IMR-90 (cell line): ENCODE results near the gene TEPSIN. TPM values are rescaled to one million over a fixed set of nuclear protein-coding genes. Genes with fewer than 3 reads are reported as not detected.

Experiments used
- ATAC-seq: fragments of 200-7000 bp; cut with Tn5 transposase; 2 replicates; pipeline ENCODE4 v1.9.1; 2020; ENCODE audit warnings: low read depth, mild to moderate bottlenecking, moderate library complexity
- BruUV-seq: library from RNA; stranded (reverse); fragments of 400-500 nt; replicated peaks from 2 replicates; lab custom pipeline; 2021; lab: Mats Ljungman, UMichigan
- CTCF ChIA-PET: fragments of 300-600 bp; formaldehyde crosslinking; extraction: SDS; loops from one replicate; lab custom pipeline; 2021; ENCODE audit warnings: antibody characterized with exemption; lab: Yijun Ruan, JAX
- POLR2A ChIA-PET: fragments of 300-600 bp; sonication (Branson Sonifier 250); formaldehyde crosslinking; loops from one replicate; lab custom pipeline; 2022; ENCODE audit warnings: antibody characterized with exemption; ENCODE audit not compliant: unreplicated experiment; lab: Charles Lee
- DNase-seq: peaks from one replicate; pipeline ENCODE4 v3.0.0; 2013
- H2AFZ ChIP-seq: replicated peaks from 2 replicates; pipeline ENCODE3; 2013; ENCODE audit warnings: low read length, mild to moderate bottlenecking; ENCODE audit not compliant: poor library complexity
- H2AK5ac ChIP-seq: 2 replicates; pipeline ENCODE4 v1.6.1; 2013; ENCODE audit warnings: low read depth, low read length, inconsistent platforms
- H2AK9ac ChIP-seq: replicated peaks from 2 replicates; pipeline ENCODE3; 2013; ENCODE audit warnings: mild to moderate bottlenecking, low read depth, low read length, moderate library complexity; ENCODE audit not compliant: poor library complexity
- H2BK120ac ChIP-seq: 2 replicates; pipeline ENCODE4 v1.6.1; 2013; ENCODE audit warnings: low read depth, low read length, inconsistent platforms
- H2BK15ac ChIP-seq: 3 replicates; pipeline ENCODE4 v1.6.1; 2013; ENCODE audit warnings: low read depth, low read length, inconsistent platforms
- H2BK20ac ChIP-seq: 2 replicates; pipeline ENCODE4 v1.6.1; 2013; ENCODE audit warnings: low read depth, mild to moderate bottlenecking, inconsistent platforms, low read length, moderate library complexity
- H2BK5ac ChIP-seq: 2 replicates; pipeline ENCODE4 v1.6.1; 2013; ENCODE audit warnings: mild to moderate bottlenecking, low read depth, low read length, inconsistent platforms; ENCODE audit not compliant: poor library complexity, severe bottlenecking
- H3K14ac ChIP-seq: replicated peaks from 2 replicates; pipeline ENCODE4 v1.6.1; 2013; ENCODE audit warnings: low read depth, low read length, inconsistent platforms
- H3K18ac ChIP-seq: 2 replicates; pipeline ENCODE4 v1.6.1; 2013; ENCODE audit warnings: low read depth, low read length, control low read depth
- H3K23ac ChIP-seq: 2 replicates; pipeline ENCODE4 v1.6.1; 2013; ENCODE audit warnings: low read depth, low read length, inconsistent platforms
- H3K27ac ChIP-seq: 2 replicates; pipeline ENCODE4 v1.5.1; 2013; ENCODE audit warnings: mild to moderate bottlenecking, control low read depth, low read length; ENCODE audit not compliant: insufficient read depth
- H3K27me3 ChIP-seq: 2 replicates; pipeline ENCODE4 v1.6.1; 2013; ENCODE audit warnings: low read length; ENCODE audit not compliant: control insufficient read depth, insufficient read depth
- H3K36me3 ChIP-seq: 2 replicates; pipeline ENCODE4 v1.6.1; 2013; ENCODE audit warnings: low read length, mixed read lengths; ENCODE audit not compliant: control insufficient read depth, insufficient read depth
- H3K4ac ChIP-seq: 2 replicates; pipeline ENCODE4 v1.6.1; 2013; ENCODE audit warnings: low read depth, low read length, inconsistent platforms
- H3K4me1 ChIP-seq: 2 replicates; pipeline ENCODE4 v1.6.1; 2013; ENCODE audit warnings: low read length, mixed read lengths; ENCODE audit not compliant: control insufficient read depth, insufficient read depth
- H3K4me2 ChIP-seq: 2 replicates; pipeline ENCODE4 v1.6.1; 2013; ENCODE audit warnings: low read depth, mild to moderate bottlenecking, control low read depth, low read length, moderate library complexity
- H3K4me3 ChIP-seq: 2 replicates; pipeline ENCODE4 v1.5.1; 2013; ENCODE audit warnings: low read depth, mild to moderate bottlenecking, control low read depth, low read length, moderate library complexity; ENCODE audit not compliant: insufficient read depth
- H3K56ac ChIP-seq: 2 replicates; pipeline ENCODE4 v1.6.1; 2013; ENCODE audit warnings: low read length, inconsistent platforms; ENCODE audit not compliant: insufficient read depth; ENCODE audit errors: extremely low read depth
- H3K79me1 ChIP-seq, 2 experiments: 2 replicates each; pipeline ENCODE4 v1.6.1; 2013; ENCODE audit warnings: low read length in 2 of 2, inconsistent platforms in 1 of 2, low read depth in 1 of 2
- H3K9ac ChIP-seq: 2 replicates; pipeline ENCODE4 v1.6.1; 2013; ENCODE audit warnings: low read depth, low read length, control low read depth
- H3K9me1 ChIP-seq: 2 replicates; pipeline ENCODE4 v1.6.1; 2013; ENCODE audit warnings: low read length, inconsistent platforms; ENCODE audit not compliant: insufficient read depth
- H3K9me3 ChIP-seq: 2 replicates; pipeline ENCODE4 v1.6.1; 2013; ENCODE audit warnings: low read length; ENCODE audit not compliant: control insufficient read depth, insufficient read depth
- H4K20me1 ChIP-seq: 2 replicates; pipeline ENCODE4 v1.6.1; 2013; ENCODE audit warnings: low read length, inconsistent platforms; ENCODE audit not compliant: insufficient read depth
- H4K5ac ChIP-seq: 2 replicates; pipeline ENCODE4 v1.6.1; 2013; ENCODE audit warnings: mild to moderate bottlenecking, low read depth, low read length, control low read depth
- H4K8ac ChIP-seq, 2 experiments: 2 replicates each; pipeline ENCODE4 v1.6.1; 2013; ENCODE audit warnings: low read depth in 2 of 2, low read length in 2 of 2, control low read depth in 1 of 2, inconsistent platforms in 1 of 2
- H4K91ac ChIP-seq: 2 replicates; pipeline ENCODE4 v1.6.1; 2013; ENCODE audit warnings: low read depth, low read length, inconsistent platforms; ENCODE audit not compliant: insufficient read depth
- BHLHE40 ChIP-seq: fragments of 150-350 bp; IDR thresholded peaks from 2 replicates; pipeline ENCODE4 v1.6.1; 2016; ENCODE audit warnings: mild to moderate bottlenecking, low read depth, low read length
- CEBPB ChIP-seq: IDR thresholded peaks from 2 replicates; pipeline ENCODE4 v1.6.1; 2012; ENCODE audit warnings: low read depth, low read length, improper control_type of control experiment
- FOS ChIP-seq: fragments of 150-350 bp; IDR thresholded peaks from 2 replicates; pipeline ENCODE4 v1.6.1; 2016; ENCODE audit warnings: low read depth, low read length
- MAFK ChIP-seq: IDR thresholded peaks from 2 replicates; pipeline ENCODE4 v1.6.1; 2012; ENCODE audit warnings: low read depth, low read length, improper control_type of control experiment
- MAZ ChIP-seq: IDR thresholded peaks from 2 replicates; pipeline ENCODE4 v1.6.1; 2012; ENCODE audit warnings: low read depth, mild to moderate bottlenecking, low read length, improper control_type of control experiment, moderate library complexity, borderline replicate concordance
- NFE2L2 ChIP-seq: fragments of 150-350 bp; IDR thresholded peaks from 2 replicates; pipeline ENCODE4 v1.6.1; 2016; ENCODE audit warnings: low read depth, mild to moderate bottlenecking, low read length
- RCOR1 ChIP-seq: IDR thresholded peaks from 2 replicates; pipeline ENCODE4 v1.6.1; 2012; ENCODE audit warnings: mild to moderate bottlenecking, low read length, improper control_type of control experiment; ENCODE audit not compliant: insufficient replicate concordance
- RFX5 ChIP-seq: IDR thresholded peaks from 2 replicates; pipeline ENCODE4 v1.8.0; 2012; ENCODE audit warnings: low read depth, mild to moderate bottlenecking, low read length, moderate library complexity
- SMC3 ChIP-seq: fragments of 150-350 bp; IDR thresholded peaks from 2 replicates; pipeline ENCODE4 v1.6.1; 2016; ENCODE audit warnings: low read depth, mild to moderate bottlenecking, antibody characterized with exemption, low read length, moderate library complexity
- WGBS, 2 experiments: methylation state at CpG; one replicate each; pipeline versions ENCODE4 v1.1.5 to v1.1.7; 2013; ENCODE audit warnings: missing lambda C conversion rate in 2 of 2; ENCODE audit not compliant: insufficient read length in 1 of 2; ENCODE audit errors: extremely low coverage in 2 of 2; 5-methylcytosine and 5-hydroxymethylcytosine counted together
- dilution Hi-C: fragments of 300-500 bp; cut with HindIII; formaldehyde crosslinking; loops from one replicate; pipeline ENCODE4 v1.14.3; 2018; ENCODE audit warnings: low sequenced_read_pairs; ENCODE audit not compliant: unreplicated experiment
- in situ Hi-C: fragments of 300-500 bp; cut with MboI; formaldehyde crosslinking; loops from 3 replicates; pipeline ENCODE4 v1.14.3; 2019; ENCODE audit warnings: low sequenced_read_pairs, inconsistent platforms, mixed read lengths
- intact Hi-C: fragments of 100-400 bp; cut with micrococcal nuclease; formaldehyde crosslinking; loops from 2 replicates; pipeline ENCODE4 v1.10.0; 2022
- polyA plus RNA-seq, 3 experiments: library from polyadenylated mRNA; depleted of rRNA; stranded (reverse); fragments of >200 nt; gene quantifications; 2 replicates each; pipeline ENCODE4 v1.2.3, GENCODE V29; 2012; ENCODE audit warnings: low replicate concordance in 1 of 3
- total RNA-seq: library from RNA; depleted of rRNA; stranded (reverse); fragments of >200 nt; gene quantifications from 2 replicates; pipeline ENCODE4 v1.2.3, GENCODE V29; 2012
- TF ChIP-seq, protein P1 (sequence below): fragments of 150-350 bp; IDR thresholded peaks from 2 replicates; pipeline ENCODE4 v1.6.1; 2017; ENCODE audit warnings: mild to moderate bottlenecking, antibody characterized with exemption, low read length, low read depth
- TF ChIP-seq, protein P2 (sequence below): conservative IDR thresholded peaks from 2 replicates; pipeline ENCODE4 v1.5.1; 2012; ENCODE audit warnings: mild to moderate bottlenecking, low read depth, low read length, improper control_type of control experiment
- TF ChIP-seq, protein P3 (sequence below): fragments of 150-350 bp; IDR thresholded peaks from 2 replicates; pipeline ENCODE4 v1.6.1; 2016; ENCODE audit warnings: low read depth, mild to moderate bottlenecking, low read length, moderate library complexity, borderline replicate concordance

The TEPSIN gene
- total and polyA plus RNA-seq, 2 of the 4 experiments (the other 2 are of a cell fraction) = 3.2 to 28.1 TPM

DNA sequence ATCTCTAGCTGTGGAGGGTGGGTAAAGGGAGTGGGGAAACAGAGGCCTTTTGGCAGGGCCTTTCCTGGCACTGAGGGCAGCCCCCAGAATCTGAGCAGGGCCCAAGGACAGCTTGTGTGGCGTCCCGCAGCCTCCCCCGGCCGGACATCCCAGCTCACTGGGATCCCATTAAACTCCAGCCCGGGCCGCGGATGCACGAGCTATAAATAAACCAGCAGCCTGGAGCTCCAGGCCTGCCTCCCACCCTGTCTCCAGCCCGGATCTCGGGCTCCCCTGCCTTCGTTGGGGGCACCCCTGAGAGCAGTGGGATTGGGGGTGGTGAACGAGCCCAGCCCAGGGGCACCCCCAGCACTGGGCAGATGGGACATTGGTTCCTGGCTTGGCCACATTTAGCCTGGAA lies 59.0 kb downstream of the TEPSIN start (continued):
- TF ChIP-seq, protein P1, sequence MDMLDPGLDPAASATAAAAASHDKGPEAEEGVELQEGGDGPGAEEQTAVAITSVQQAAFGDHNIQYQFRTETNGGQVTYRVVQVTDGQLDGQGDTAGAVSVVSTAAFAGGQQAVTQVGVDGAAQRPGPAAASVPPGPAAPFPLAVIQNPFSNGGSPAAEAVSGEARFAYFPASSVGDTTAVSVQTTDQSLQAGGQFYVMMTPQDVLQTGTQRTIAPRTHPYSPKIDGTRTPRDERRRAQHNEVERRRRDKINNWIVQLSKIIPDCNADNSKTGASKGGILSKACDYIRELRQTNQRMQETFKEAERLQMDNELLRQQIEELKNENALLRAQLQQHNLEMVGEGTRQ = no peak
- TF ChIP-seq BHLHE40 (no peak), NFE2L2 (no peak), RFX5 (no peak), MAZ (no peak)

DNA sequence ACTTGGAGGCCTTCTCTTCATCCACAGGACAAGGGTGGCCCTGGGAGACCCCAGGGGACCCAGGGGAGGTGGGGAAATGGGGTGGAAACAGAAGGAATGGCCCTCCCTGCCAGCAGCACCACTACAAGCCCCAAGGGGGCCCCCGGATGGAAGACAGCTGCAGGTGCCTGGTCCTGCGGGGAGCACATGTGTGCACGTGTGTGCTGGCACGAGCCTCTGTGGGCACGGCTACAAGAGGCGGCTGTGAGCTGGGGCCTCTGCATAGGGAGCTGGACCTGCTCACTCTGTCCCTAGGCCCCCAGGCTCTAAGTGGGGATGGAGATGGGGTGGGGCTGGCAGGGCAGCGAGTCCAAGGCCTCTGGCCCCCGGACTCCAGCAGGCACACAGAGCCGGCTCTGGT lies 59.6 kb downstream of the TEPSIN start:
- peaks cover 2% of the 10 kb centered on the region; the same call in 1 of the 2 replicates for H3K27me3 ChIP-seq
- TF ChIP-seq RFX5 (no peak), CEBPB (no peak), SMC3 (no peak), MAZ (no peak), RCOR1 (no peak), MAFK (no peak), NFE2L2 (no peak), FOS (no peak)
- TF ChIP-seq, protein P2, sequence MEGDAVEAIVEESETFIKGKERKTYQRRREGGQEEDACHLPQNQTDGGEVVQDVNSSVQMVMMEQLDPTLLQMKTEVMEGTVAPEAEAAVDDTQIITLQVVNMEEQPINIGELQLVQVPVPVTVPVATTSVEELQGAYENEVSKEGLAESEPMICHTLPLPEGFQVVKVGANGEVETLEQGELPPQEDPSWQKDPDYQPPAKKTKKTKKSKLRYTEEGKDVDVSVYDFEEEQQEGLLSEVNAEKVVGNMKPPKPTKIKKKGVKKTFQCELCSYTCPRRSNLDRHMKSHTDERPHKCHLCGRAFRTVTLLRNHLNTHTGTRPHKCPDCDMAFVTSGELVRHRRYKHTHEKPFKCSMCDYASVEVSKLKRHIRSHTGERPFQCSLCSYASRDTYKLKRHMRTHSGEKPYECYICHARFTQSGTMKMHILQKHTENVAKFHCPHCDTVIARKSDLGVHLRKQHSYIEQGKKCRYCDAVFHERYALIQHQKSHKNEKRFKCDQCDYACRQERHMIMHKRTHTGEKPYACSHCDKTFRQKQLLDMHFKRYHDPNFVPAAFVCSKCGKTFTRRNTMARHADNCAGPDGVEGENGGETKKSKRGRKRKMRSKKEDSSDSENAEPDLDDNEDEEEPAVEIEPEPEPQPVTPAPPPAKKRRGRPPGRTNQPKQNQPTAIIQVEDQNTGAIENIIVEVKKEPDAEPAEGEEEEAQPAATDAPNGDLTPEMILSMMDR = no peak
- TF ChIP-seq, protein P3, sequence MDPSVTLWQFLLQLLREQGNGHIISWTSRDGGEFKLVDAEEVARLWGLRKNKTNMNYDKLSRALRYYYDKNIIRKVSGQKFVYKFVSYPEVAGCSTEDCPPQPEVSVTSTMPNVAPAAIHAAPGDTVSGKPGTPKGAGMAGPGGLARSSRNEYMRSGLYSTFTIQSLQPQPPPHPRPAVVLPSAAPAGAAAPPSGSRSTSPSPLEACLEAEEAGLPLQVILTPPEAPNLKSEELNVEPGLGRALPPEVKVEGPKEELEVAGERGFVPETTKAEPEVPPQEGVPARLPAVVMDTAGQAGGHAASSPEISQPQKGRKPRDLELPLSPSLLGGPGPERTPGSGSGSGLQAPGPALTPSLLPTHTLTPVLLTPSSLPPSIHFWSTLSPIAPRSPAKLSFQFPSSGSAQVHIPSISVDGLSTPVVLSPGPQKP = no peak
- TF ChIP-seq, protein P1 = no peak

More for the DNA sequence above, 59.6 kb downstream of the TEPSIN start:
- Histone ChIP-seq H3K36me3 (no peaks in the 10 kb centered on the region), H2AFZ (no peak overlapping the region), H3K4ac (no peak overlapping the region), H3K79me1 (no peaks in the 10 kb centered on the region), H3K9ac (no peak overlapping the region), H3K27ac (no peak overlapping the region), H3K4me3 (no peak overlapping the region), H3K4me1 (no peaks in the 10 kb centered on the region), H2AK9ac (no peak overlapping the region), H4K20me1 (no peaks in the 10 kb centered on the region), H3K18ac (no peak overlapping the region), H2BK15ac (no peak overlapping the region), H4K8ac (no peak overlapping the region), H4K91ac (no peak overlapping the region), H2BK5ac (no peak overlapping the region), H3K23ac (no peak overlapping the region), H2BK120ac (no peak overlapping the region), H2AK5ac (no peak overlapping the region), H3K4me2 (no peak overlapping the region), H2BK20ac (no peak overlapping the region), H3K14ac (no peak overlapping the region), H4K5ac (no peak overlapping the region), H3K9me3 (no peaks in the 10 kb centered on the region), H3K56ac (no peak overlapping the region), H3K9me1 (no peaks in the 10 kb centered on the region)
- CTCF ChIA-PET = no interaction called here
- POLR2A ChIA-PET = no interaction called here
- BruUV-seq = no TSS peak
- DNase-seq (no peak), ATAC-seq (no peak; the same call in 1 of the 2 replicates)
- WGBS, 2 experiments = no CpG with 5 or more reads among the region's 9 CpGs
- in situ Hi-C loops = no loop called here
- intact Hi-C loops = no loop called here
- dilution Hi-C loops = no loop called here
